Right lobe of liver (tissue), 4 donors: Measurements from ENCODE around the gene FAM171A2.

ENCODE experiments used
- CTCF ChIP-seq, 4 donors: fragments of 200-600 bp in 3 of 4; fragments of 450-650 bp in 1 of 4; IDR thresholded peaks; one replicate each; pipeline versions ENCODE4 v1.5.1 to v1.8.0; 2016 to 2022; ENCODE audit warnings: antibody characterized with exemption in 4 of 4, mild to moderate bottlenecking in 2 of 4
- POLR2A ChIP-seq: fragments of 450-650 bp; IDR thresholded peaks from one replicate; pipeline ENCODE4 v1.6.1; 2017; ENCODE audit warnings: antibody characterized with exemption, mild to moderate bottlenecking
- donor health status: DM: no; HTN: no; CAD: no.
- donor health status: DM: no; HTN: no; CAD: no.
- donor health status: DM: no; HTN: yes; CAD: no.

DNA sequence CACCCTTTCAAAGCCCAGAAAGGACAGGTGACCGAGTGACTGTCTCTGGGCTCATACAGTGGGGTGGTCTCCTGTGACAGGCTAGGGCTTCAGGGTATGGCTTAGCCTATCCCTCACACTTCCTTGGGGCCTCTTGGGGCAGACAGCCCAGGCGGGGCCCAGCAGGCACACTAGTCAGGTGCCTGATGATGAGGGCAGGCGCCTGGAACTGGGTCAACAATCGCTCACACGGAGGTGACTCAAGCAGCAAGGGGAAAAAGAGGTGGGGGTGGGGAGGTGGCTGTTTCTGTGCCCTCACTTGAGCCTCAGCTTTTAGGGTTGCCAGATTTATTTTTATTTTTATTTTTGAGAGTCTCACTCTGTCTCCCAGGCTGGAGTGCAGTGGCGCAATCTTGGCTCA is 25.0 kb downstream of the FAM171A2 start:
- no peak for TF ChIP-seq CTCF (IDR thresholded peaks at IDR 0.05)
- TF ChIP-seq POLR2A = no peak
